ENCODE results near the gene ATP6V1A. TPM values are rescaled to one million over a fixed set of nuclear protein-coding genes. Genes with fewer than 3 reads are reported as not detected.
"Not testable (repeated sequence)": the region's sequence is repeated elsewhere in the genome, so short reads cannot be mapped to it uniquely, and the experiment has no call there.

ATP6V1A gene
- total RNA-seq, 1 donor from 2014 or later: 81.5 TPM

GRCh38 chr3:113828600-113828999 lies 81.8 kb downstream of the ATP6V1A start:
- no peak for DNase-seq (ENCODE audit: low spot score)

GRCh38 chr3:113829576-113830354 lies 82.9 kb downstream of the ATP6V1A start:
- no peak for DNase-seq (ENCODE audit: low spot score)

GRCh38 chr3:113831103-113831355 lies 84.2 kb downstream of the ATP6V1A start:
- DNase-seq (ENCODE audit: low spot score): no peak

GRCh38 chr3:113832477-113833164 lies 85.8 kb downstream of the ATP6V1A start:
- DNase-seq (ENCODE audit: low spot score): no peak

GRCh38 chr3:113834983-113835382 lies 88.1 kb downstream of the ATP6V1A start:
- no peak for DNase-seq (ENCODE audit: low spot score)

- peak; percentile 85 for DNase-seq (ENCODE audit: low spot score)
Observed at GRCh38 chr3:113838631-113839209, 91.9 kb downstream of the ATP6V1A start, which contains the start of gene GRAMD1C. Gene GRAMD1C, plus strand, starts transcription at chr3:113838788. Its CDS starts 122 bp downstream, at chr3:113838910.

- DNase-seq (ENCODE audit: low spot score): no peak
Observed at GRCh38 chr3:113839551-113839950, 92.7 kb downstream of the ATP6V1A start.

- no peak for DNase-seq (ENCODE audit: low spot score)
Observed at GRCh38 chr3:113844622-113845222, 97.9 kb downstream of the ATP6V1A start.

GRCh38 chr3:113847247-113847646 lies 100.4 kb downstream of the ATP6V1A start:
- DNase-seq (ENCODE audit: low spot score): no peak

GRCh38 chr3:113847664-113848461 lies 101.0 kb downstream of the ATP6V1A start:
- no peak for DNase-seq (ENCODE audit: low spot score)

- DNase-seq (ENCODE audit: low spot score): not testable (repeated sequence)
Observed at GRCh38 chr3:113849071-113849470, 102.2 kb downstream of the ATP6V1A start.

- not testable (repeated sequence) for DNase-seq (ENCODE audit: low spot score)
Observed at GRCh38 chr3:113849841-113850240, 103.0 kb downstream of the ATP6V1A start.

- DNase-seq (ENCODE audit: low spot score): not testable (repeated sequence)
Observed at GRCh38 chr3:113850391-113850790, 103.6 kb downstream of the ATP6V1A start.

GRCh38 chr3:113852506-113852905 lies 105.7 kb downstream of the ATP6V1A start:
- no peak for DNase-seq (ENCODE audit: low spot score)

Other genes starting within 250 kb of the ATP6V1A start
- gene SPICE1, start 231.9 kb upstream of the ATP6V1A start, total RNA-seq: 21.9 TPM
- 16.8 TPM for gene SIDT1, start 214.5 kb upstream of the ATP6V1A start, total RNA-seq
- 18.6 TPM for gene USF3, start 50.4 kb upstream of the ATP6V1A start, total RNA-seq
- gene NAA50, start 786 bp upstream of the ATP6V1A start, total RNA-seq: 78.6 TPM
- 8.2 TPM for gene GRAMD1C, start 91.8 kb downstream of the ATP6V1A start, total RNA-seq
- gene ZDHHC23, start 201.0 kb downstream of the ATP6V1A start, total RNA-seq: 7.7 TPM